HG03342 (cell line): Measurements from ENCODE around the gene MARK3.
"Not testable (repeated sequence)": the region's sequence is repeated elsewhere in the genome, so short reads cannot be mapped to it uniquely, and the experiment has no call there.

Experiments used
- ATAC-seq: cut with Tn5 transposase; IDR thresholded peaks from one replicate; pipeline ENCODE4 v1.9.1; 2021; ENCODE audit warnings: mild to moderate bottlenecking, moderate library complexity; ENCODE audit not compliant: unreplicated experiment

The MARK3 gene

DNA sequence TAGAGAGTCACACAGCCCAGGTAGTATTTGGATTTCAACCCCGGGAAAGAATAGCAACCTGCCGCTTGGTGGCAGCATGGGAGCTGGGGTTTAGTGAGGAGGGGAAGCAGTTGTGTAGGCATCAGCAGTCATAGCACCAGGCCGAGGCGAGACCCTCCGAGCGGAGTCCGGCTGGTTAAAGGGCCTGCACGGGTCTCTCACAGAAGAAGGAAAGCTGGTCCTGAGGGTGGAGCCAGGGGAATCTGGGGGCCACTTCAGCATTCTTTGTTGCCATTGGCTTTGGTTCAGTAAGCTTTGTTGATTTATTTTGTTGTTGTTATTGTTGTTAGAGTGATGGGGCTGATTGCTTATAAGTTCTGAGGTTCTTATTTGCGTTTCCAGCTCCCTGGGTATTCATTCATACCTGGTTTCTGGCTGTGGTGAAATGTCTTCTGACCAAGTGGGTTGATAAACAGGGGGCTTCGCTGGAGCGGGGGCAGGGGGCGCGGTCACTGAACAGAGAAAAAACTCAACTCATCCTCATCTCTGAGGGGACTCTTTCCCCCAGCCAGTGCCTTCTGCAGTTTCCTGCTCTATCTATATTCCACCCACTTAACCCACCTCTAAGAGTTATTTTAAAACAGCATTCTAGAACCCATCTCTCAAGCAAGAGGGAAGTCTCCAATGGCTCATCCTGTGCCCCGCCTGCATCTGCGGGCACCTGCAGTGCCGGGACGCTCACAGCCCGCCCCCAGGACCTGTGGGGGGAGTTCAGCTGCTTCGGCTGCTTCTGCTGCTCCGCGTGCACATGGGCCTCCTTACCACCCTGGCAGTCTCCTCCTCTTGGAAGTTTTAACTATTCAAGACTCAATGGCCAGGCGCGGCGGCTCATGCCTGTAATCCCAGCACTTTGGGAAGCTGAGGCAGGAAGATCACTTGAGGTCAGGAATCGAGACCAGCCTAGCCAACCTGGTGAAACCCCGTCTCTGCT is 125.8 kb downstream of the MARK3 start:
- no peak for ATAC-seq

DNA sequence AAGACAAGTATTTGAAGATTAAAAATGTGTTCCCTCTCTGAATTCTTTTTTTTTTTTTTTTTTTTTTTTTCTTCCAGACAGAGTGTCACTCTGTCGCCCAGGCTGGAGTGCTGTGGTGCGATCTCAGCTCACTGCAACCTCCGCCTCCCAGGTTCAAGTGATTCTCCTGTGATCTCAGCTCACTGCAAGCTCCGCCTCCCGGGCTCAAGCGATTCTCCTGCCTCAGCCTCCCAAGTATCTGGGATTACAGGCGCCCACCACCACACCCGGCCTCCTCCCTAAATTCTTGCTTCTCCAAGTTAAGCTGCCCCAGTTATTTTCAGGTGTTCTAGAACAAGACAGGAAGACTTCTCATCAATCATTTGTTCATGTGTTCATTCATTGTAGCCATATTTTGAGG is 127.0 kb downstream of the MARK3 start:
- not testable (repeated sequence) for ATAC-seq

DNA sequence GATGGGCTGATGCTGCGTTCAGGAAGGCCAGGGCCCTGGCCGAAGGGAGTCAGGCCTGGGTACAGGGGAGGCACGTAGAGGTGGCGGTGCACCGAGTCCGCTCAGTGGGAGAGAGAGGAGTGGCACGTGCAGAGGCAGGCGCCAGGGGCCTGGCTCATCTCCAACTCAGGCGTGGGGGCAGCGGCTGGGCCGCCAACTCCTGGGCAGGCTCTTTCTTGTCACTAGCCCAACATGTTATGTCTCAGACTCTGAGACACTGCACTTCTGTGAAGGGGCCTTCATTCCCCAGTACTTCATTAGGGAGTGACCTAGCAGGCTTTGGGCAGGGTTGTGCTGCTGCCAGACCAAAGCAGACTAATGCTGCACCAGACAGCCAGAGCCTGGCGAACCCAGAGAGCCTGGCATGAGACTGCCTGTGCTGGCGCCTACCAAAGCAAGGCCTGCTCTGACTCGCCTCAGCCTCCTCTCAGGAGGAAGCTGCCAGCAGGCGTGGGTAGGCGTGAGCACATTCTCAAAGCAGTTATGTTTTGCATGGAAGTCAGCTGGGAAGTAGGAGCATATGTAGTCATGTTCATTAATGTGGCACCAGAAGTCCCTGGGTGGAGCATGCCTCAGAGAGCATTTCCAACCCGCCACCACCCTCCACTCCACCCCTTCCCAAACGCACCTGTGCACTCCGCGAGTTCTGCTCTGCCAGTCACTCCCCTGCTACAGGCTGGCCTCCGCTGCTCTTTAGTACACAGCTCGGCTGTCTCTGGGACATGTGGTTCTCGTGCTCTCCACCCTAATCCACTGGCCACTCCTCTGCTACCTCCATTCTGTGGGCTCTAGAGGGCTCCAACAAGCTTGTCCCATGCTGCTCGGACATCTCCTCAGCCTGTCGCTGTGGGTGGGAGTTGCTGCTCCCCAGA is 127.7 kb downstream of the MARK3 start:
- no peak for ATAC-seq

DNA sequence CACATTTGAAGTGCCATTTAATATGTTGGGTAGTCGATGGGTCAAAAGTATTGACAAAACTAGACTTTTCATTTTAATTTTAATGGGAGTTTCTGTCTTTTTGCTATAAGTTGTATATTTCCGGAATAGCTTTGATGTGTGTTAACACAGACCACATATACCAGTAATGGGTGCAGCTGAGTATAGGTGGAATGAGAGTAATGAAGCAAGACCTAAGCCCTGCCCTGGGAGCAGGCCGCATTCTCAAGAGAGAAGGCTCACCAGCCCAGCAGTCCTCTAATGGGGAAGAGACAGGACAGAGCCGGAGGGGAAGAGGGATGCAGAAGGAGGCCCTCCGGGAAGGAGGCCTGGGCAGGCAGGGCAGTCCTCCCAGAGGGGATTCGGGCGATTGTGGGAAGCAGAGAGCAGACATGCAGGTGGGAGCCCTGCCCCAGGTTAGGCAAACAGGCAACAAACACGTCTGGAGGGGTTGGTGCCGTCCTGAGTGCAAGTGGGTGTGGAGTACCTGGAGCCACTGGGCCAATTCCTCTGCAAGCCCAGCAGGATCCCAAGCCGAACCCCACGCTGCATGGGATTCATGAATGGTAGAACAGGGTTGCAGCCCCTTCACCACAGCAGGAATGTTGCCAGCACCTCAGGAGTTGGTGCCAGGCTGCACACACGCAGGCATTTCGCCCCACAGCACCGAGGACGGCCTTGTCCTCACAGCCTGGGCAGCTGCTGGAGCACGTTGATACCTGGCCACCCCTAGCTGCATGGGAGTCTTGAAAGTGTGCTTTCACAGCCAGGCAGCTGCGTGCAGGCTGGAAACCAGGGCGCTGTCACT is 129.6 kb downstream of the MARK3 start:
- ATAC-seq: no peak

DNA sequence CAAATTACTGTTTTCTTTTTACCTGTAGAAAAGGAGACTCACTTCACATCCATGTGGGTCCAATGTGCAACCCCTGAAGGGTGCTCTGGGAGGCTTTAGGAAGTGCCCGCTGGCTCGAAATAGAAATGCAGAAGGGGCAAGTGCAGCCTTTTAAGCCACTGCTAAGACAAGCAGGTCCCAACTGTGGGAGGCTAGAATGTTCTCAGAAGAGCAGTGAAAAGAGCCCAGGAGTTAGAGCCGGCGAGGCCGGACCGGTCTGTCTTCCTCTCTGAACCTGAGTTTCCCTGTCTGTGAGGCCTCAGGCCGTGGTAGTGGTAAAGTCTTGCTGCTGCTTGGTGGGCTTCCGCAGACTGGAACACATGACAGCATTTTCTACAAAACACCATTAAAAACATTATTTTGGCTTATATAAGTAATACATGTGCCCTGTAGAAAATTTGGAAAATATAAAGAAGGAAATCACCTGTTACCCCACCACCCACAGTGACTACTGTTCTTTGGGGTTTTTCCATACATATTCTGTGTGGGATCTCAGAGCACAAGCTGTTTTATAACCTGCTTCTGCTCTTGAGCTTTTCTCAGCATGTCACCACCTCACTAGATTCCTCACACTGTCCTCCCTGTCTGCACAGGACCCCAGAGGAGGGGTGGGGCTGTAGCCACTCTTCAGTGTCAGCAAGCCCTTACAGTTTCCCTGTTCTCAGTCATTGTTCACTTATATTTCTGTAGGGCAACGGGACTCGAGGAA is 131.4 kb downstream of the MARK3 start:
- no peak for ATAC-seq

DNA sequence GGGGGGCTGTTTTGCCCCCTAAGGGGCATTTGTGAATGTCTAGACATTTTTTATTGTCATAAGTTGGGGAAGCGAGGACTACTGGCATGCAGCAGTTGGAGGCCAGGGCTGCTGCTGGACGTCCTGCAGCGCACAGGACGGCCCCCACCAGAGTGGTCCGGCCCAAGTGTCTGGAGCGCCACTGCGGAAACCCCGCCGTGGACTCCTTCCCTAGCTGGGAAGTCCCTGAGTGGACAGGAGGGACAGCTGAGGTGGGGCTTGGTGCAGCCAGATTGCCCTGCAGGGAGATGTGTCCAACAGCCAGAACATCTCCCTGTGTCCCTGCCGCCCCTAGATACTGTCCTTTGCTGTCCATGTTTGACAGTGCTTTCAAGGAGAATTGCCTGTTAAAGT is 132.0 kb downstream of the MARK3 start:
- no peak for ATAC-seq

DNA sequence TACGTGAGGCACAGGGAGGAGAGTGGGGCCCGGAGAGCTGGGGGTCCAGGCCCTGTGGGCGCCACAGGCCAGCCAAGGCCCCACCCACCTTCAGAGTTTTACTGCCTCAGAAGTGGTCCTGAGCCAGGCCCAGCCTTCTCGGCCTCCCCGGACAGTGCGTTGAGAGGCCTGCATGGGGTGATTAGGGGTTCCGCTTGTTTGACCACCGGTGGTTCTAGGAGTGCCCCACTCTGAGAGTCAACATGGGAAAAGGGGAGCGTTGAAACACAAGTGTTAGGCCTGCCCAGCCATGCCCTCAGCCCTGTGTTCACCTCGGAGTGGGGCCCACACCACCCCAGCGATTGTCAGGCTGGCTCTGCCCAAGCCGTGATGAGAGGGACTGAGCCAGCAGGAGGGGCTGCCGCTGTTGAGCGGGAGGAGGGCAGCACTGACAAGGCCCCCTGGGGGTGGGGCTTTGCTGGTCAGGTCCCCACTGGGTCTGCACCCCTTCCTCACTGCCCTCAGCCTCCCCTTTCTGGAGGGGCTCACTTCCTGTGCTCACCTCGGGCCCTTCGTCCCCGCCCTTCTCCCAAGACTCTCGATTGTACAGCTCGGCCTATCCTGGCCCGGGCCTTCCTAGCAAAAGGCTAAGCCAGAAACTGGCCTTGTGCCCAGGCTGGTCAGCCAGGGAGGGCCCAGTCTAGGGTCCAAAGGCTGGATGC is 132.7 kb downstream of the MARK3 start:
- no peak for ATAC-seq

DNA sequence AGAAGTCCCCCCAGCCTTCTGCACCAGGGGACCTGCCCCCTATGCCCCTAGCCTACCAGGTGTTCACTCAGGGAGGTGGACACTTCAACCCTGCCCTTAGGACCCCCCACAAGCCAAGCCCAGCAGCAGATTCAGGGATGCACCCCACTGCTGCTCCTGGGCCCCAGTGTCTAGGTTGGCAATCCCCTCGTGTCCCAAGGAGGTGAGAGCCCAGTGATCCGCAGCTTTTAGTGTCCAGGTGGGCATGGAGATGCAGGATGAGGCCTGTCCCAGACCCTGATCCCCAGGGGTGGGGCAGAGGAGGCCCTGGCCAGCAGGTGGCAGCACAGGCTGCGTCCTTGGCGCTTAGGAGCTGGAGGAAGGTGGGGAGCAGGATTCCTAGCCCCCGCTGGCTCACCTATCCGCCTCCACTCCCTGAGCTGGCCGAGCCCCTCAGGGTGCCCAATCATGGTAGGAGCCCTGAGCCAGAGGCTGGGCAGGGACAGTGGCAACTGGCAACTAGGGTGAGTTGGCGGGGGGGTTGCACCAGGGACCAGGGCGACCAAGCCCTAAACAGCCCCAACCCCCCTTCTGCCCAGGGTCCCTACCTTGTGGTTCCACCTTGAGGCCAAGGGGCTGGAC is 133.3 kb downstream of the MARK3 start:
- no peak for ATAC-seq

DNA sequence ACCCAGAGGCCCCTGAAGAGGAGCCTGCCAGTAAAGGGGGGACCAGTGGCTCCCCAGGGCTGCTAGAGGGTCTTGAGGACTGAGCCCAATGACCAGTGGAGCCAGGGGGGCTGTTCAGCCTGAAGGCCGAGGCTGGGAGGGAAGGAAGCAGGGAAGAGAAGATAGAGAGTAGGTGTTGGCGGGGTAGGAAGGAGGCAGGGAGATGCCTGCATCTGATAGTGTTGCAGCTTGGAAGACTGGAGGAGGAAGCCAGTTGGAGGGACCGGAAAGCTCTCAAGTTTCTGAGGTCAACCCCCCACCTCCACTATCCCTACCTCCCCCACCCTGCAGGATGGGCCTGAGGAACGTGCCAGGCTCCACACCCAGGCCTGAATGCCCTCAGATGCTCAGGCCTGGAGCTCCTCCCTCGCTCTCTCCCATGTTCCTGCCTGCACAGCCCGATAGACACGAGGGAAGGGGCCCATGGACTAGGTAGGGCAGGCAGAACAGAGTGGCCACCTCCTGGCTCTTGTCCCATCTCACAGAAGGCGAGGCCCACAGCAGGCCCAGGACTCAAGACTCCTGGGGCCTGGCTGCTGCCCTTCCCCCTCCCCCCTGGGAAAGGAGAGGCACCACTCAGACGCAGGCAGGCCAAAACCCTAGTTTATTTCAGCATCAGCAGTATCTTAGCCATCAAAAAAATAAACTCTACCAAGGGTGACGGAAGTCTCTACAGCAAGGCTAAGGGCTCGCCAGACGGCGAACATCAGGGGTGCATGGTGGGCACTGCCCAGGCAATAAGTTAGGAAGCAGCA is 134.0 kb downstream of the MARK3 start:
- ATAC-seq: no peak

DNA sequence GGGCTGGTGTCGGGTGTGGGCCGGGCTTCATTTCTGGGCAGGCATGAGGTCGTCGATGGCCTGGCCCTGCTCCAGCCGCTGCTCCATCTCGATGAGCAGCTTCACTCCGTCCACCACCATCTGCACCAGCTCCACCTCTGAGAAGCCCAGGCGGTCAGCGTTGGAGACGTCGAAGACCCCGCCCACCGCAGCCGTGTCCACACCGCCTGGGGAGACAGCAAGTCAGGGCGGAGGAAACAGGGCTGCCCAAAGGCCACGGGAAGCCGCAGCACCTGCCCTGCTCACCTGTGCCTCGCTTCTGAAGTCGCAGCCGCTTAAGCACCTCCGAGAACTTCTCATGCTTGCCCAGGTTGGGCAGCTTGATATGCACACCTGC is 134.6 kb downstream of the MARK3 start:
- no peak for ATAC-seq

DNA sequence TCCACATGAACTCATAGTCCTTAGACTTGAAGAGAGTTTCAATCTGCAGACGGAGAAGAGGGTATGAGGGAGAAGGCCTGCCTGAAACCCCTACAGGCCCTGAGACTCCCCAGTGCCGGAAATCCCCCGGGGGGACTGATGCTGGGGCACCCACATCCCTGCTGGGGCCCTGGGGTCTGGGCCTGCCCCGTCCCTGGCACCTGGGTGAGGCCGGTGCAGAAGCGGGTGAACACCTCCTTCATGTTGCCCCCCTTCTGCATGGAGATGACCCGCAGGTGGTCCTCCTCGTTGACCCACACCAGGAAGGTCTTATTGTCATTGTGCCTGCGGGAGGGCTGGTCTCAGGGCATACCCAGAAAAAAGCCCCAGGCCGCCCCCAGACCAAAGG is 135.0 kb downstream of the MARK3 start:
- ATAC-seq: no peak

DNA sequence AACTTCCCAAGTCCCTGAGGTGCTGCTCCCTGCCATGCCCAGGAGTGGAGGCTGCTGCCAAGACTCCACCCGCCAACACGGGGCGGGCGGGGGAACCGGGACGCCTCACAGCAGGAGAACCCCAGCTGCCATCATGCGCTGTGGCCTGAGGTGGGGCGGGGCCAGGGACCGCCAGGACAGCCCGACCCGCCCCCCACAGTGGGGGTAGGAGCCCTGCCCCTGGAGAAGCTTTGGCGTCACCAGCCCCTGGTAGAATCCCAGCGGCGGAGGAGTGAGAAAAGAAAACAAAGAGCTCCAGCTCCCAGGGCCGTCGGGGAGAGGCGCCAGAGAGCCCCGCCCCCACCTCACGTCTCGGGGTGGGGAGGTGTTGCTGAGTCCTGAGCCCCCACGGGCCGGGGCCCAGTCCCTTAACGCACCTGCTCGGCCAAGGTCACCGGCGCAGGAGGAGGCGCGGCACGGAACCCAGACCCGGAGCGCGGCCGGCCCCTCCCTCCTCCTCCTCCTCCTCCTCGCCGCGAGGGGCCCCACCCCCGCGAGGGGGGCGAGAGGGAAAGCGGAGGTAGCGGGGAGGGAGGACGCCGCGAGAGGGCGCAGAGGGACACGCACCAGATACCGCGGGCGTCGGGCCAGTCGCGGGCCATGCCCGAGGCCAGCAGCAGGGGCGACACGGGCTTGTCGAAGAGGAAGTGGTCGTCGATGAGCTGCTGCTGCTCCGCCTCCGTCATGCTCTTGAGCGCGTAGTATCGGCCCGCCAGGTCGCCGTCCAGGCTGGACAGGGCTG is 135.6 kb downstream of the MARK3 start:
- ATAC-seq: no peak

DNA sequence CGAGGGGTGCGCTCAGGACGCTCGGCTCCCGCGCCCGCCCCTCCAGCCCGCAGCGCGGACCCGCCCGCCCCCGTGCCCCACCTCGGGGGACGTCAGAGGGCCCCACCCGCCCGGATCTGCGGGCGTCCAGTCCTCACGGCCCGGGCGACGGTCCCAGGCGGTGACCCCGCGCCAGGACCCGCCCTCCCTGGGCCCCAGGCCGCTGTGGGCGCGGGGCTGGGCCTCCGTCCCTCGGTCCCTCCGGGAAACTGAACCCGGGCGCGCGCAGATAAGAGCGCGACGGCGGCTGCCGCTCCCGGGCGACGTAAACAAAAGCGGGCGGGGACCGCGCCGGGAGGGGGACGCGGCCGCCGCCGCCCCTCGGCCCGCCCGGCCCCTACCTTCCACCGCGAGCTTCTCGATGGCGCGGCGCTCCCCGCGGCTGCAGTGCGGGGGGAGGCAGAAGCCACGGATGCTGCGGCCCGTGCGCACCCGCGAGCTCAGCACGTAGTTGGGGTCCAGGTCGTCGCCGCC is 136.3 kb downstream of the MARK3 start:
- no peak for ATAC-seq

DNA sequence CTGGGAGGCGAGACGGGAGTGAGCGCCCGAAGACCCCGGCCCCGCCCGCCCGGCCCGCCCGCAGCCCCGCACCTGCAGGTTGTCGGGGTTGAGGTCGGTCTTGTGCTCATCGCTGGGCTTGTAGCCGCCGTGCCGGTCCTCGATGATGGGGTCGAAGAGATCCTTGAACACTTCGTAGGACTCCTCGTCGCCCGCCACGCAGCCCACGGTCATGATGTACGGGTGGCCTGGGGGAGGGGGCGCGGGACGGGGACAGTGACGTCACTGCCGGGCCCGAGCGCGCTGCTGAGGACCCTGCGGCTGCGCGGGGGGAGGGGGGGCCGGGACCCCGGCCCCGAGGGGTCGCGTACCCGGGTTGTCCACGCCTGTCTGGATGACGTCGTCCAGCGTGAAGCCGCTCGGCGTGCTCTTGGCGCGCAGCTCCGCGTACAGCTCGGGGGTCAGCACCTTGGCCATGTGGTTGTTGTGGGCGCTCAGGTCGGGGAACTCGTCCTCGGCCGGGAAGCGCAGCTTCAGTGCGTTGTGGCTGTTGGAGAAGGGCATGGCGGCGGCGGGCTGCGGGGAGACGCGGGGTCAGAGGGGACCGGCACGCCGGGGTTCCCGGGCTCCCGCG is 136.8 kb downstream of the MARK3 start:
- no peak for ATAC-seq

DNA sequence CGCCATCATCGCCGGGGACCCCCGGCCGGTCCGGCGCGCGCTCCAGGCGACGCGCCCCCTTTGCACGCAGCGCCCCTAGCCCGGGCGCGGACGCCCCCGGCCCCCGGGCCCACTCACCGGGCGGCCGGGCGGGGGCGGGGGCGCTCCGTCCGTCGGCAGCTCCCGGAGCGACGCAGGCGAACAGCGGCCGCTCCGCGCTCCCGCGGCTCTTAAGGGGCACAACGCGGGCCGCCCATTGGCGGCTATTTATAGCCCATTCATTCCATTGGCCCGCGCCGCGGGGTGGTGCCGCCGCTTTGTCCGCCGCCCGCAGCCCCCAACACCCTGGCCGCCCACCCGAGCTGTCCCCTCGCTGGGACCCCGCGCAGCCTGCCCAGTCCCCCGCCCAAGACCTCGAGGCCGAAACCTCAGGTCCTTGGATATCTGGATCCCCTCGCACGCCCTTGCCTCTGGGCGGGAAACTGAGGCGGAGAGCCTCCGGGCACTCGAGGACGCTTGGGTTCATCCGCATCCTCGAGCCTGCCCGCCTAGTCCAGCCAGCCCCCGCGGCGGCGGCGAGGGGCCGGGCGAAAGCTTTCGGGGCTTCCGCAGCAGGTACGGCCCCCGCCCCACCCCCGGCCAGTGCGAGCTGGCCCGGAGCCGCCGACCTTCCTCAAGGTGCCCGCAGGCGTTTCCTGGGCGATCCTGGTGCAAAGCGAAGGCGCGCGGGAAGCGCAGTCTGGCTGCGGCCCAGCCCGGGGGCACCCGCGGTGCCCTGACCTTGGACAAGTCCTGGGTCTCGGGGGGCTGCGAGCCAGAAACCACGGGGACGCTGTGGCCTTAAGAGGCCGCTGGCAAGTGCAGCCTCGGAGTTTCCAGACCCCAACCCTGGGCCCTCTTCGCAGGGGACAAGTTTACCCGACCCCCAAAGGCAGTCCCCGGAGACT is 137.7 kb downstream of the MARK3 start, which contains the start of gene CKB:
Gene CKB, minus strand, starts transcription at position 182 of the 926 bp plus-strand sequence. CDS start 337 bp downstream, outside the sequence.
- no peak for ATAC-seq

DNA sequence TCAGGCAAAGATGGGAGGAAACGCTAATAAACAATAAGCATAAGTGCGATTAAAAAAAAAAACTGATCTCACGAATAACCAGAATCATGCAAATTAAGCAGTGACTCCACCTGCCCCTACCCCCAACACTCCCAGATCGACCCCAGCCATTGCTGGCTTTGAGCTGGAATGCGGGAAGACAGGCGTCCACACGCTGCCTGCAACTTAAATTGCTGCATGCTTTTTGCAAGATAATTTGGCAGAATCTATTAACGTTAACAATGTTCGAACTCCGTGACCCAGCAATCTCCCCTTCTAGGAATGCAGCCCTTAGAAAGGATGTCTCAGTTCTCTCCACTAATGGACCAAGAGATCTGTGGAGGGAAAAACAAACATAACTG is 138.3 kb downstream of the MARK3 start:
- ATAC-seq: no peak
